GM21619 (cell line): Measurements from ENCODE around the gene STKLD1.
"Not testable (repeated sequence)": the region's sequence is repeated elsewhere in the genome, so short reads cannot be mapped to it uniquely, and the experiment has no call there.

Source experiments
- ATAC-seq: cut with Tn5 transposase; IDR thresholded peaks from one replicate; pipeline ENCODE4 v1.9.1; 2021; ENCODE audit not compliant: unreplicated experiment

Gene STKLD1

DNA sequence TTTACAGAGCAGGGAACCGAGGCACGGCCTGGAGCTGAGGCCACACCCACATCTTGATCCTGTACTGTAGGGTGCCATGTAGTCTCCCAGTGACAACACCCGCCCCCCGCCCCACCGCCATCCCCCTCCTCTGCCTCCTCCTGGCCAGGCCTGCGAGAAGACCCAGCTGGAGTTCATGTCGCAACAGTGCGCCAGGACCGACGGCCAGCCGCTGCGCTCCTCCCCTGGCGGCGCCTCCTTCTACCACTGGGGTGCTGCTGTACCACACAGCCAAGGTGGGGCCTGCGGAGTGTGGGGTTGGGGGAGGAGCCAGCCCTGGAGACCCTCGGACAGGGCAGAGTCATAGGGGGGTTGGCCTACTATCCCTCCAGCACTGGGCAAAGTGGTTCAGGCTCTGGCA, 60.5 kb downstream of the STKLD1 start:
- no peak for ATAC-seq

DNA sequence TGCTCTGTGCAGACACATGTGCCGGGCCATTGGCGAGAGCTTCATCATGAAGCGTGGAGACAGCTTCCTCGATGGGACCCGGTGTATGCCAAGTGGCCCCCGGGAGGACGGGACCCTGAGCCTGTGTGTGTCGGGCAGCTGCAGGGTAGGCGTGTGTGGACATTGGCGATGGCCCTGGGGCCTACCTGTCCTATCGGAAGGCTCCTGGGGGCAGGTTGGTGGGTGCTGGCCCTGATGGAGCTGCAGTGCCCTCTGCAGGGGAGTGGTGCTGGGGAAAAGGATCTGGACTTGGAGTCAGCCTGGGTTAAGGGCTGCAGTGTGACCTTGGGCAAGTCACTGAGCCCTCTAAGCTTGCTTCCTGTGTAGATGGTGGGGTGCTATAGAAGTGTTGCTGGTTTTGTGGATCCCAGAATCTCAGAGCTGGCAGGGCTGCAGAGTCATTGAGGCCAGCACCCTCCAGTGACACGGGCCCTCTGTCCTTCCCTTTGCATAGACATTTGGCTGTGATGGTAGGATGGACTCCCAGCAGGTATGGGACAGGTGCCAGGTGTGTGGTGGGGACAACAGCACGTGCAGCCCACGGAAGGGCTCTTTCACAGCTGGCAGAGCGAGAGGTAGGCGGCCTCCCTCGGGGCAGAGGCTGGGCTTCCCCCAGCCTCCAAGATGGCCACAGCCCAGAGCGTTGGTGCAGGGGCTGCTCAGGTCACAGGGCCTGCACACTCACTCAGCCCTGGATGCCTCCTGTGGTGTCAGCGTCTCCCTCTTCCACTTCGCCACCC, 61.8 kb downstream of the STKLD1 start:
- no peak for ATAC-seq

DNA sequence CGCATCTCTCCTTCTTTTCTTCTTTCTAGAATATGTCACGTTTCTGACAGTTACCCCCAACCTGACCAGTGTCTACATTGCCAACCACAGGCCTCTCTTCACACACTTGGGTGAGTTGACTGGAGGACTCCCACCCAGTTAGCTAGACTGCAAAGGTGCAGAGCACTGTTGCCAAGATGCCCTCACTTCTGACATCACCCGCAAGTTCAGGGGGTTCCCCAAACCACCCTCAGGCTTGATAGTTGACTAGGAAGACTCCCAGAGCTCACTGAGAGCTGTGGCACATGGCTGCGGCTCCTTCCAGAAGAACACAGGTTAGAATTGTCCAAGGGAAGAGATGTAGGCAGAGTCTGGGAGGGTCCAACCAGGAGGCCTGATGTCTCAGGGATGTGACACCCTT, 63.2 kb downstream of the STKLD1 start:
- ATAC-seq, result no peak

DNA sequence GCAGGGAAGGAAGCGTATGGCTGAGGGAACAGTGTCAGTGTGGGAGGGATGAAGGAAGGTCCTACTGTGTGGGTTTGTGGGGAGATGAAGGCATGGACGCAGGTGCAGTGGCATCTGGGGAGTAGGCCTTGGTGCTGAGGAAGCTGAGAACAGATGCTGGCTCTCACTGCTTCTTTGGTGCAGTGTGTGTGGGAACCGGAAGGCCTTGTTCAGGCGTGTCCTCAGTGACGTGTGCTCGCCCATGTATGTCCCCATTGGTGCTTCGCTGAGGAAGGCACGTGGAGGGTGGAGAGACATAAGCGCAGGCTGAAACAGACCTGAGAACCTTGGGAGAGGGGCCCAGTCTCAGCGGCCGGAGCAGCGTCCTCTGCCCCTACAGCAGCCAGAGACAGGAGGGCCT, 64.7 kb downstream of the STKLD1 start:
- ATAC-seq, result no peak

DNA sequence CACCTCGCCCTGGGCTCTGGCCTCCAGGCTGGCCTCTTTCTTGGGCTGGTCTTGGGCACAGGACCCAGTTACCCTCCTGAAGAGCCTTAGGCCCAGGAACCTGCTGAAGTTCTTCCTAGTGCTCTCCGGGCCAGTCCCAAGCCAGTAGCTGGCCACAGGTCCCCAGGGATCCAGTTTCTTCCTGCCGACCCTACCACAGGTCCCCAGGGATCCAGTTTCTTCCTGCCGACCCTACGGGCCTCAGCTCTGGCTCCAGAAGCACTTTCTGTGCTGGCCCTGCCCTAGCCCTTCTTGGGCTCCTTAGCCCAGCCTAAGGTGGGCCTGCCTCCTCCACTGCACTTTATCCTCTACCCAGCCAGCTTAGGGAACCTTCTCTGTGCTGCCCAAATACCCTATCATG, 65.4 kb downstream of the STKLD1 start:
- no peak for ATAC-seq

DNA sequence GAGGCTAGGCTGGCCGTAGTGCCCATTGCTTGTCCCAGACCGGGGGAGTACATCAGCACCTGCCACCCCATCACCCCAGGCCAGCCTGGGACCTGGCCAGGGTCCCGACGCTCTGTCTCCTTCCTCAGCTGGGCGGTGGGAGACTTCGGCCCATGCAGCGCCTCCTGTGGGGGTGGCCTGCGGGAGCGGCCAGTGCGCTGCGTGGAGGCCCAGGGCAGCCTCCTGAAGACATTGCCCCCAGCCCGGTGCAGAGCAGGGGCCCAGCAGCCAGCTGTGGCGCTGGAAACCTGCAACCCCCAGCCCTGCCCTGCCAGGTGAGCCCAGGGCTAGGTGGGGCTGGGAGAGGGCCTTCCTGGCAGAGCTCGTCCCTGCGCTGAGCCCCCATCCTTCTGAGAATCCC, 67.1 kb downstream of the STKLD1 start:
- no peak for ATAC-seq

DNA sequence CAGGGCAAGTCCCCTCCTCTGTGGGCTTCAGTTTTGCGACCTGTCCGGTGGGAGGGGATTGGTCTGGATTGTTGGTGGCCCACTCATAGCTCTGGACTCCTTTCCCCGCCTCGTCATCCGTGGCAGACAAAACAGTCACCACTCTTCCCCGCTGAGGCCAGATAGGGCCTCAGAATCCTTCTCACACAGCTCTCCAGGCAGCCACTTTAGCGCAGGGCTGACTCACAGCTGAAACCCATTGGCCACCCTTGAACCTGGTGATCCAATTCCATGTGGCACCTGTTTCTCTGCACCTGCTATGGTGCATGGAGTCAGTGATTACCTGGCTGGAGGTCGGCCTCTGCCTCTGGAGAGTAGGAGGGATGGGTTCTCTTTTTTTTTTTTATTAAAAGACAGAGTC, 67.8 kb downstream of the STKLD1 start:
- no peak for ATAC-seq

DNA sequence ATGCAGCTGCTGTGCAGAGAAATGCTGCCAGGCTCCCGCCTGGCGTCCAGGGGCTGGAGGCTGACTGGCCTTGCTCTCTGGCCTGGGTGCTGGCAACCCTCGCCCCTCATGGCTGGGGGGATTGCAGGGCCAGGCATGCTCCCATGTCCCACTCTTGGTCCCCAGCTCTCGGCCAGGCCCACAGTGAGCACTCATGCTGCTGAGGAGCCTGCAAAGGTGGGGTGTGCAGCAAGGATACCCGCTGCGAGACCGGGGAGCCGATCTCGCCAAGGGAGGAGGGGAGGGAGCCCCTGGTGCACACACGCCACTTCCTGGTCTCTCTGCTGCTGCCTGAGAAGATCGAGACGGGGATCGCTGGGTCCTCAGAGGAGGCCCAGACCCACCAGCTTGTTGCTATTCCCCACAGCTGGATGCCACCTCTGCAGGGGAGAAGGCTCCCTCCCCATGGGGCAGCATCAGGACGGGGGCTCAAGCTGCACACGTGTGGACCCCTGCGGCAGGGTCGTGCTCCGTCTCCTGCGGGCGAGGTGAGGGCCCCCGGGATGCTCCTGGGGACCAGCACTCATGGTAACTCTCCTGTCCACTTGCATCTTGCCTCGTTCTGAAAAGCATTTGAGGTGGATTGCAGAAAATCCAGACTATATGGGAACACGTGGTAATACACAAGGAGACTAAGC, 69.3 kb downstream of the STKLD1 start:
- ATAC-seq, result no peak

DNA sequence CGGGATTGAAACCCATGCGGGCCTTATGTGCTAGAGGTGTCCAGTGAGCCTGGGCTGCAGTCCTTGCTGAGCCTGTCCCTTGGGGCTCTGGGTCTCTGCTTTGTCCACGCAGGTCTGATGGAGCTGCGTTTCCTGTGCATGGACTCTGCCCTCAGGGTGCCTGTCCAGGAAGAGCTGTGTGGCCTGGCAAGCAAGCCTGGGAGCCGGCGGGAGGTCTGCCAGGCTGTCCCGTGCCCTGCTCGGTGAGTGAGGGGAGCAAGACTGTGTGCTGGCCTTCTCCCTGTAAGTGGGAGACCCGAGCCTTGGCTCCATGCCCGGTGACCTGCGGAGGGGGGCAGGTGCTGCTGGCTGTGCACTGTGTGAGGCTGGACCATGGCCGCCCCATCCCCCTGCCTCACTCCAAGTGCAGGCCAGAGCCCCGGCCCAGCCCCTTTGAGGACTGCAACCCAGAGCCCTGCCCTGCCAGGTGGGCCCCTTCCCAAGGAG, 72.4 kb downstream of the STKLD1 start:
- no peak for ATAC-seq

DNA sequence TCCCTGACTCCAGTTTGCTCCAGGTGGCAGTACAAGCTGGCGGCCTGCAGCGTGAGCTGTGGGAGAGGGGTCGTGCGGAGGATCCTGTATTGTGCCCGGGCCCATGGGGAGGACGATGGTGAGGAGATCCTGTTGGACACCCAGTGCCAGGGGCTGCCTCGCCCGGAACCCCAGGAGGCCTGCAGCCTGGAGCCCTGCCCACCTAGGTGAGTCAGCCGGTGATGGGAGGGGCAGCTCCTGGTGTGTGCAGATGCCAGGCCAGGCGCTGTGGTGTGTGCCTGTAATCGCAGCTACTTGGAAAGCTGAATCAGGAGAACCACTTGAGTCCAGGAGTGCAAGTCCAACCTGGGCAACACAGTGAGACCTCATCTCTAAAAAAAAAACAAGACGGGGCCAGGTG, 73.6 kb downstream of the STKLD1 start:
- no peak for ATAC-seq

DNA sequence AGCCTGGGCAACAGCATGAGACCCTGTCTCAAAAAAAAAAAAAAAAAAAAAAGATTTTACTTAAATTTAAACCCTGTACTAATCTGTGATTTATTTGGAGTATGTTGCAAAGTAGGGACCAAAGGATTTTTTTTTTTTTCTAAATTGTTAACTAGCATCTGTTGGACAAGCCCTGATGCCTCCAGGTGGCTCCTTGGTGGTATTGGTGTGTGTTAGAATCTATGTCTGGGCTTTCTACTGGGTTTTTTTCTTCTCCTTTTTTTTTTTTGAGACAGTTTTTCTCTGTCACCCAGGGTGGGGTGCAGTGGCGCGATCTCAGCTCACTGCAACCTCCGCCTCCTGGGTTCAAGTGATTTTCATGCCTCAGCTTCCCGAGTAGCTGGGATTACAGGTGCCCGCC, 75.7 kb downstream of the STKLD1 start:
- ATAC-seq, result not testable (repeated sequence)

DNA sequence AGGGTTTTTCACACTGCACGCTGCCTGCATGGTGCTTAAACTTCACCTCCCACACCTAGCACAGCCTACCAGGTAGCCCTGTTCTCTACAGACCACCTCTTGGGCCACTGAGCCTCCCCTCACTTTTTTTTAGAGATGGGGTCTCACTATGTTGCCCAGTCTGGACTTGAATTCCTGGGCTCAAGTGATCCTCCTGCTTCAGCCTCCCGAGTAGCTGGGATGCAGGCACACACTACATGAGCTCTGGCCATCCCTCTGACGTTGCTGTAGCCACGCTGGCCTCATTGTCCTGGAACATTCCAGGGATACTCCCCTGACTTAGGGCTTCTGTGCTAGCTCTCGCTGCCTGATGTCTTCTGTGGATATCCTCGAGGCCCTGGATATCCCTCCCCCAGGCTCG, 76.4 kb downstream of the STKLD1 start:
- ATAC-seq, result no peak

DNA sequence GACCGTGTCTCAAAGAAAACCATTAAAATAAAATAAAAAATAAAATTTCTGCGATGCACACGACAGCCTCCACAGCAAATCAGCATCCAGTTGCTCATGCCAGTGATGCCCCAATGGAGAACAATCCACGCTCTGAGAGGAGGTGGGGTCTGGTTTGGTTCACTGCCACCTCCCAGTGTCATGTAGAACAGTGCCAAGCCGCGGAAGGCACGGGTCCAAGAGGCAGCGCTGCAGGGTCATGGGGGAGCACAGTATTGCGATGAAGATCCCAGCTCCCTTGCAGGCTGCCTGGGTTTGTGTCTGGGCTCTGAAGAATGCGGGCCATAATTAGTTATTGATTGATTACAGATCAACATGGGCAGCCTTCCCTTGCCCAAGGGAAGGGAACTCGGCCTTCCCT, 77.5 kb downstream of the STKLD1 start:
- ATAC-seq, result no peak

DNA sequence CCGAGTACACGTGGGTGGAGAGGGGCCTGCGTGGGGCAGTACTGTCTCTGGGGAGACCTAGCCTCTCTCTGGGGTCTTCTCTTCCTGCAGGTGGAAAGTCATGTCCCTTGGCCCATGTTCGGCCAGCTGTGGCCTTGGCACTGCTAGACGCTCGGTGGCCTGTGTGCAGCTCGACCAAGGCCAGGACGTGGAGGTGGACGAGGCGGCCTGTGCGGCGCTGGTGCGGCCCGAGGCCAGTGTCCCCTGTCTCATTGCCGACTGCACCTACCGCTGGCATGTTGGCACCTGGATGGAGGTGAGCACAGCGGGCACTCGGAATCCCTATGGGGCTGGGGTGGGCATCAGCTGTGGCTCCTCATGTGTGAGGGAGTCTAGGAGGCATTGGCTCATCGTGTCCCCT, 78.2 kb downstream of the STKLD1 start:
- no peak for ATAC-seq

DNA sequence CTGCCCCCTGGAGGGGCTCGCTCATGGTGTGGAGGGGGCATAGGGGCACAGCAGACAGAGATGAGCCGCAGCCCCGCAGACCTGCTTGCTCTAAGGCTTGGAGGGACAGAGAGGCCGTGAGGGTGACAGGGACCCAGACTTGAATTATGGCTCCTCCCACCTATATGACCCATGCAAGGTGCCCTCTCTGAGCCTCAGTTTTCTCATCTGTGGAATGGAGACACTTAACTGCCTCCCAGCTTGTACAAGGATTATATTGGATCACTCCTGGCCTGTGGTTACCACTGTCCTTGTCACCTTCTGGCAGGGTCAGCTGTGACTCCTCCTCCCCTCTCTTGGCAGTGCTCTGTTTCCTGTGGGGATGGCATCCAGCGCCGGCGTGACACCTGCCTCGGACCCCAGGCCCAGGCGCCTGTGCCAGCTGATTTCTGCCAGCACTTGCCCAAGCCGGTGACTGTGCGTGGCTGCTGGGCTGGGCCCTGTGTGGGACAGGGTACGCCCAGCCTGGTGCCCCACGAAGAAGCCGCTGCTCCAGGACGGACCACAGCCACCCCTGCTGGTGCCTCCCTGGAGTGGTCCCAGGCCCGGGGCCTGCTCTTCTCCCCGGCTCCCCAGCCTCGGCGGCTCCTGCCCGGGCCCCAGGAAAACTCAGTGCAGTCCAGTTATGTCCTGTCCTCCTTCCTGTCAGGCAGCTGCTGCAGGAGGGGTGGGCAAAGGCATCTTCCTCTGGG, 78.9 kb downstream of the STKLD1 start:
- no peak for ATAC-seq
